IMR-90 (cell line): ENCODE data around the gene HOXB9. TPM values are rescaled to one million over a fixed set of nuclear protein-coding genes. Genes with fewer than 3 reads are reported as not detected.

Experiments used
- ATAC-seq: fragments of 200-7000 bp; cut with Tn5 transposase; 2 replicates; pipeline ENCODE4 v1.9.1; 2020; ENCODE audit warnings: low read depth, mild to moderate bottlenecking, moderate library complexity
- BruUV-seq: library from RNA; stranded (reverse); fragments of 400-500 nt; replicated peaks from 2 replicates; lab custom pipeline; 2021; lab: Mats Ljungman, UMichigan
- CTCF ChIA-PET: fragments of 300-600 bp; formaldehyde crosslinking; extraction: SDS; loops from one replicate; lab custom pipeline; 2021; ENCODE audit warnings: antibody characterized with exemption; lab: Yijun Ruan, JAX
- POLR2A ChIA-PET: fragments of 300-600 bp; sonication (Branson Sonifier 250); formaldehyde crosslinking; loops from one replicate; lab custom pipeline; 2022; ENCODE audit warnings: antibody characterized with exemption; ENCODE audit not compliant: unreplicated experiment; lab: Charles Lee
- DNase-seq: peaks from one replicate; pipeline ENCODE4 v3.0.0; 2013
- H2AFZ ChIP-seq: replicated peaks from 2 replicates; pipeline ENCODE3; 2013; ENCODE audit warnings: low read length, mild to moderate bottlenecking; ENCODE audit not compliant: poor library complexity
- H2AK5ac ChIP-seq: 2 replicates; pipeline ENCODE4 v1.6.1; 2013; ENCODE audit warnings: low read depth, low read length, inconsistent platforms
- H2AK9ac ChIP-seq: replicated peaks from 2 replicates; pipeline ENCODE3; 2013; ENCODE audit warnings: mild to moderate bottlenecking, low read depth, low read length, moderate library complexity; ENCODE audit not compliant: poor library complexity
- H2BK120ac ChIP-seq: 2 replicates; pipeline ENCODE4 v1.6.1; 2013; ENCODE audit warnings: low read depth, low read length, inconsistent platforms
- H2BK15ac ChIP-seq: 3 replicates; pipeline ENCODE4 v1.6.1; 2013; ENCODE audit warnings: low read depth, low read length, inconsistent platforms
- H2BK20ac ChIP-seq: 2 replicates; pipeline ENCODE4 v1.6.1; 2013; ENCODE audit warnings: low read depth, mild to moderate bottlenecking, inconsistent platforms, low read length, moderate library complexity
- H2BK5ac ChIP-seq: 2 replicates; pipeline ENCODE4 v1.6.1; 2013; ENCODE audit warnings: mild to moderate bottlenecking, low read depth, low read length, inconsistent platforms; ENCODE audit not compliant: poor library complexity, severe bottlenecking
- H3K14ac ChIP-seq: replicated peaks from 2 replicates; pipeline ENCODE4 v1.6.1; 2013; ENCODE audit warnings: low read depth, low read length, inconsistent platforms
- H3K18ac ChIP-seq: 2 replicates; pipeline ENCODE4 v1.6.1; 2013; ENCODE audit warnings: low read depth, low read length, control low read depth
- H3K23ac ChIP-seq: 2 replicates; pipeline ENCODE4 v1.6.1; 2013; ENCODE audit warnings: low read depth, low read length, inconsistent platforms
- H3K27ac ChIP-seq: 2 replicates; pipeline ENCODE4 v1.5.1; 2013; ENCODE audit warnings: mild to moderate bottlenecking, control low read depth, low read length; ENCODE audit not compliant: insufficient read depth
- H3K27me3 ChIP-seq: 2 replicates; pipeline ENCODE4 v1.6.1; 2013; ENCODE audit warnings: low read length; ENCODE audit not compliant: control insufficient read depth, insufficient read depth
- H3K36me3 ChIP-seq: 2 replicates; pipeline ENCODE4 v1.6.1; 2013; ENCODE audit warnings: low read length, mixed read lengths; ENCODE audit not compliant: control insufficient read depth, insufficient read depth
- H3K4ac ChIP-seq: 2 replicates; pipeline ENCODE4 v1.6.1; 2013; ENCODE audit warnings: low read depth, low read length, inconsistent platforms
- H3K4me1 ChIP-seq: 2 replicates; pipeline ENCODE4 v1.6.1; 2013; ENCODE audit warnings: low read length, mixed read lengths; ENCODE audit not compliant: control insufficient read depth, insufficient read depth
- H3K4me2 ChIP-seq: 2 replicates; pipeline ENCODE4 v1.6.1; 2013; ENCODE audit warnings: low read depth, mild to moderate bottlenecking, control low read depth, low read length, moderate library complexity
- H3K4me3 ChIP-seq: 2 replicates; pipeline ENCODE4 v1.5.1; 2013; ENCODE audit warnings: low read depth, mild to moderate bottlenecking, control low read depth, low read length, moderate library complexity; ENCODE audit not compliant: insufficient read depth
- H3K56ac ChIP-seq: 2 replicates; pipeline ENCODE4 v1.6.1; 2013; ENCODE audit warnings: low read length, inconsistent platforms; ENCODE audit not compliant: insufficient read depth; ENCODE audit errors: extremely low read depth
- H3K79me1 ChIP-seq, 2 experiments: 2 replicates each; pipeline ENCODE4 v1.6.1; 2013; ENCODE audit warnings: low read length in 2 of 2, inconsistent platforms in 1 of 2, low read depth in 1 of 2
- H3K9ac ChIP-seq: 2 replicates; pipeline ENCODE4 v1.6.1; 2013; ENCODE audit warnings: low read depth, low read length, control low read depth
- H3K9me1 ChIP-seq: 2 replicates; pipeline ENCODE4 v1.6.1; 2013; ENCODE audit warnings: low read length, inconsistent platforms; ENCODE audit not compliant: insufficient read depth
- H3K9me3 ChIP-seq: 2 replicates; pipeline ENCODE4 v1.6.1; 2013; ENCODE audit warnings: low read length; ENCODE audit not compliant: control insufficient read depth, insufficient read depth
- H4K20me1 ChIP-seq: 2 replicates; pipeline ENCODE4 v1.6.1; 2013; ENCODE audit warnings: low read length, inconsistent platforms; ENCODE audit not compliant: insufficient read depth
- H4K5ac ChIP-seq: 2 replicates; pipeline ENCODE4 v1.6.1; 2013; ENCODE audit warnings: mild to moderate bottlenecking, low read depth, low read length, control low read depth
- H4K8ac ChIP-seq, 2 experiments: 2 replicates each; pipeline ENCODE4 v1.6.1; 2013; ENCODE audit warnings: low read depth in 2 of 2, low read length in 2 of 2, control low read depth in 1 of 2, inconsistent platforms in 1 of 2
- H4K91ac ChIP-seq: 2 replicates; pipeline ENCODE4 v1.6.1; 2013; ENCODE audit warnings: low read depth, low read length, inconsistent platforms; ENCODE audit not compliant: insufficient read depth
- BHLHE40 ChIP-seq: fragments of 150-350 bp; IDR thresholded peaks from 2 replicates; pipeline ENCODE4 v1.6.1; 2016; ENCODE audit warnings: mild to moderate bottlenecking, low read depth, low read length
- CEBPB ChIP-seq: IDR thresholded peaks from 2 replicates; pipeline ENCODE4 v1.6.1; 2012; ENCODE audit warnings: low read depth, low read length, improper control_type of control experiment
- CHD1 ChIP-seq: IDR thresholded peaks from 2 replicates; pipeline ENCODE4 v1.6.1; 2012; ENCODE audit warnings: low read depth, low read length, improper control_type of control experiment
- FOS ChIP-seq: fragments of 150-350 bp; IDR thresholded peaks from 2 replicates; pipeline ENCODE4 v1.6.1; 2016; ENCODE audit warnings: low read depth, low read length
- MAFK ChIP-seq: IDR thresholded peaks from 2 replicates; pipeline ENCODE4 v1.6.1; 2012; ENCODE audit warnings: low read depth, low read length, improper control_type of control experiment
- MAZ ChIP-seq: IDR thresholded peaks from 2 replicates; pipeline ENCODE4 v1.6.1; 2012; ENCODE audit warnings: low read depth, mild to moderate bottlenecking, low read length, improper control_type of control experiment, moderate library complexity, borderline replicate concordance
- MXI1 ChIP-seq: IDR thresholded peaks from 2 replicates; pipeline ENCODE4 v1.6.1; 2012; ENCODE audit warnings: low read depth, mild to moderate bottlenecking, low read length, moderate library complexity, borderline replicate concordance
- NFE2L2 ChIP-seq: fragments of 150-350 bp; IDR thresholded peaks from 2 replicates; pipeline ENCODE4 v1.6.1; 2016; ENCODE audit warnings: low read depth, mild to moderate bottlenecking, low read length
- POLR2A ChIP-seq: IDR thresholded peaks from 2 replicates; pipeline ENCODE4 v1.6.1; 2012; ENCODE audit warnings: mild to moderate bottlenecking, low read depth, low read length
- RAD21 ChIP-seq: IDR thresholded peaks from 2 replicates; pipeline ENCODE4 v1.6.1; 2012; ENCODE audit warnings: low read length, improper control_type of control experiment
- RCOR1 ChIP-seq: IDR thresholded peaks from 2 replicates; pipeline ENCODE4 v1.6.1; 2012; ENCODE audit warnings: mild to moderate bottlenecking, low read length, improper control_type of control experiment; ENCODE audit not compliant: insufficient replicate concordance
- RFX5 ChIP-seq: IDR thresholded peaks from 2 replicates; pipeline ENCODE4 v1.8.0; 2012; ENCODE audit warnings: low read depth, mild to moderate bottlenecking, low read length, moderate library complexity
- SMC3 ChIP-seq: fragments of 150-350 bp; IDR thresholded peaks from 2 replicates; pipeline ENCODE4 v1.6.1; 2016; ENCODE audit warnings: low read depth, mild to moderate bottlenecking, antibody characterized with exemption, low read length, moderate library complexity
- WGBS, 2 experiments: methylation state at CpG; one replicate each; pipeline versions ENCODE4 v1.1.5 to v1.1.7; 2013; ENCODE audit warnings: missing lambda C conversion rate in 2 of 2; ENCODE audit not compliant: insufficient read length in 1 of 2; ENCODE audit errors: extremely low coverage in 2 of 2; 5-methylcytosine and 5-hydroxymethylcytosine counted together
- dilution Hi-C: fragments of 300-500 bp; cut with HindIII; formaldehyde crosslinking; loops from one replicate; pipeline ENCODE4 v1.14.3; 2018; ENCODE audit warnings: low sequenced_read_pairs; ENCODE audit not compliant: unreplicated experiment
- in situ Hi-C: fragments of 300-500 bp; cut with MboI; formaldehyde crosslinking; loops from 3 replicates; pipeline ENCODE4 v1.14.3; 2019; ENCODE audit warnings: low sequenced_read_pairs, inconsistent platforms, mixed read lengths
- intact Hi-C: fragments of 100-400 bp; cut with micrococcal nuclease; formaldehyde crosslinking; loops from 2 replicates; pipeline ENCODE4 v1.10.0; 2022
- polyA plus RNA-seq, 3 experiments: library from polyadenylated mRNA; depleted of rRNA; stranded (reverse); fragments of >200 nt; gene quantifications; 2 replicates each; pipeline ENCODE4 v1.2.3, GENCODE V29; 2012; ENCODE audit warnings: low replicate concordance in 1 of 3
- total RNA-seq: library from RNA; depleted of rRNA; stranded (reverse); fragments of >200 nt; gene quantifications from 2 replicates; pipeline ENCODE4 v1.2.3, GENCODE V29; 2012
- TF ChIP-seq, protein P1 (sequence below): conservative IDR thresholded peaks from 2 replicates; pipeline ENCODE4 v1.5.1; 2012; ENCODE audit warnings: mild to moderate bottlenecking, low read depth, low read length, improper control_type of control experiment
- TF ChIP-seq, protein P2 (sequence below): fragments of 150-350 bp; IDR thresholded peaks from 2 replicates; pipeline ENCODE4 v1.6.1; 2016; ENCODE audit warnings: low read depth, mild to moderate bottlenecking, low read length, moderate library complexity, borderline replicate concordance

The HOXB9 gene
- total and polyA plus RNA-seq, 2 of the 4 experiments (the other 2 are of a cell fraction), result 0.05 TPM; not detected in 1

DNA sequence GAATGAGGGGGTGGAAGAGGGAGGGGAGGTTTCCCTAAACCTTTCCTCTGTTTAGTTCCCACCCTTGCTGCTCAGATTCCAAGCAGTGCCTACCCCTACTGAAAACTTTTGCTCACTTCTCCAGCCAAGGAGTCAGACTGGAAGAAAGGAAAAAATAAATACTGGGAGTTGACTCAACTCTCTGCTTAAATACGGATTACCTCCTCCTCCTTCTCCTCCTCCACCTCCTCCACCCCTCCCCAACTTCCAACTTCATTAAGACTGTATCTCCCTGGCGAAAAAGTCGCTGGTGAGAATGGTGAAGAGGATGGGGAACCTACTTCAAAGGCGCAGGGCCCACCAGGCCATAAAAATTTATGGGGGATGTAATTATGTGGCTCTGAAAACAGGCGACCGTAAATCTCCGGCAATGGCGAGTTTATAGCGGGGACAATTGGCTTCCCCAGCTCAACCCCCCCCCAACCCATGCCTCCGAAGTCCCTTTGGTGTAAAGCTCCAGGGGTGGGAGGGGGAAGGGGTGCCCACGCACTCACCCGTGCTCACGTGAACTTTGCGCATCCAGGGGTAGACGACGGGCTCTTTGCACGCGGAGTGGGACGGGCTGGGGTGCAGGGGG lies 48.7 kb downstream of the HOXB9 start:
- Histone ChIP-seq H2AK9ac (peak overlapping the region; percentile 90), H4K8ac (peak overlapping the region; percentile 87 to 93), H3K79me1 (no peaks in the 10 kb centered on the region), H3K9me3 (no peaks in the 10 kb centered on the region), H3K4me1 (peaks cover 12% of the 10 kb centered on the region), H2BK5ac (peak overlapping the region; percentile 99), H3K9me1 (no peaks in the 10 kb centered on the region), H4K91ac (peak overlapping the region; percentile 93), H4K20me1 (peaks cover 5% of the 10 kb centered on the region), H3K36me3 (peaks cover 41% of the 10 kb centered on the region), H2AFZ (peak overlapping the region; percentile 11), H2BK120ac (peak overlapping the region; percentile 84), H2BK20ac (peak overlapping the region; percentile 38; the same call in 1 of the 2 replicates), H3K27me3 (no peaks in the 10 kb centered on the region), H3K23ac (peak overlapping the region; percentile 98), H3K27ac (peak overlapping the region; percentile 98), H3K14ac (peak overlapping the region; percentile 97), H3K18ac (peak overlapping the region; percentile 58), H3K56ac (peak overlapping the region; percentile 91), H3K4me2 (peak overlapping the region; percentile 92), H4K5ac (peak overlapping the region; percentile 68), H3K4me3 (peak overlapping the region; percentile 69), H3K9ac (peak overlapping the region; percentile 97), H2AK5ac (peak overlapping the region; percentile 77), H2BK15ac (peak overlapping the region; percentile 47; the same call in 1 of the 3 replicates), H3K4ac (peak overlapping the region; percentile 93)
- dilution Hi-C loops (no loop called here), intact Hi-C loops (no loop called here), in situ Hi-C loops (no loop called here)
- ChIA-PET POLR2A (interaction anchor here (0.5 to 1.7 kb wide), 5 partner anchors 10 to 42 kb away, joined by 3 to 7 read pairs (median 4); no protein-coding TSS in a partner anchor), CTCF (interaction anchor here (0.7 kb wide), 1 partner anchor 120 kb away, joined by 3 read pairs; no protein-coding TSS in a partner anchor)
- peak; percentile 84 for DNase-seq
- no TSS peak for BruUV-seq
- no CpG with 5 or more reads among the region's 19 CpGs for WGBS, 2 experiments
- peak; percentile 18 for ATAC-seq
- no peak for TF ChIP-seq MXI1
- TF ChIP-seq RCOR1, result no peak
- TF ChIP-seq RAD21, result no peak
- TF ChIP-seq, protein P1, sequence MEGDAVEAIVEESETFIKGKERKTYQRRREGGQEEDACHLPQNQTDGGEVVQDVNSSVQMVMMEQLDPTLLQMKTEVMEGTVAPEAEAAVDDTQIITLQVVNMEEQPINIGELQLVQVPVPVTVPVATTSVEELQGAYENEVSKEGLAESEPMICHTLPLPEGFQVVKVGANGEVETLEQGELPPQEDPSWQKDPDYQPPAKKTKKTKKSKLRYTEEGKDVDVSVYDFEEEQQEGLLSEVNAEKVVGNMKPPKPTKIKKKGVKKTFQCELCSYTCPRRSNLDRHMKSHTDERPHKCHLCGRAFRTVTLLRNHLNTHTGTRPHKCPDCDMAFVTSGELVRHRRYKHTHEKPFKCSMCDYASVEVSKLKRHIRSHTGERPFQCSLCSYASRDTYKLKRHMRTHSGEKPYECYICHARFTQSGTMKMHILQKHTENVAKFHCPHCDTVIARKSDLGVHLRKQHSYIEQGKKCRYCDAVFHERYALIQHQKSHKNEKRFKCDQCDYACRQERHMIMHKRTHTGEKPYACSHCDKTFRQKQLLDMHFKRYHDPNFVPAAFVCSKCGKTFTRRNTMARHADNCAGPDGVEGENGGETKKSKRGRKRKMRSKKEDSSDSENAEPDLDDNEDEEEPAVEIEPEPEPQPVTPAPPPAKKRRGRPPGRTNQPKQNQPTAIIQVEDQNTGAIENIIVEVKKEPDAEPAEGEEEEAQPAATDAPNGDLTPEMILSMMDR, result no peak
- TF ChIP-seq NFE2L2, result no peak
- no peak for TF ChIP-seq MAFK
- no peak for TF ChIP-seq FOS
- no peak for TF ChIP-seq RFX5
- peak; percentile 57 for TF ChIP-seq BHLHE40
- no peak for TF ChIP-seq CHD1
- TF ChIP-seq SMC3, result no peak
- peak; percentile 71 for TF ChIP-seq POLR2A
- 0 out of 2 replicates have a peak, but pooled peaks have one; percentile 15 for TF ChIP-seq MAZ
- TF ChIP-seq, protein P2, sequence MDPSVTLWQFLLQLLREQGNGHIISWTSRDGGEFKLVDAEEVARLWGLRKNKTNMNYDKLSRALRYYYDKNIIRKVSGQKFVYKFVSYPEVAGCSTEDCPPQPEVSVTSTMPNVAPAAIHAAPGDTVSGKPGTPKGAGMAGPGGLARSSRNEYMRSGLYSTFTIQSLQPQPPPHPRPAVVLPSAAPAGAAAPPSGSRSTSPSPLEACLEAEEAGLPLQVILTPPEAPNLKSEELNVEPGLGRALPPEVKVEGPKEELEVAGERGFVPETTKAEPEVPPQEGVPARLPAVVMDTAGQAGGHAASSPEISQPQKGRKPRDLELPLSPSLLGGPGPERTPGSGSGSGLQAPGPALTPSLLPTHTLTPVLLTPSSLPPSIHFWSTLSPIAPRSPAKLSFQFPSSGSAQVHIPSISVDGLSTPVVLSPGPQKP, result no peak
- no peak for TF ChIP-seq CEBPB
